Measurements from ENCODE around the gene IL24.
A peak's percentile ranks its signal among the peaks of the same experiment; 100 is the strongest.
"Not testable (repeated sequence)": the region's sequence is repeated elsewhere in the genome, so short reads cannot be mapped to it uniquely, and the experiment has no call there.

IL24 gene

GRCh38 chr1:206897175-206897574 lies at the start of gene IL24:
TSS of gene IL24 (plus strand) at chr1:206897443. CDS start at chr1:206897833, 390 bp downstream.
- no peak within 1 kb of the TSS for H3K4me3 ChIP-seq (ENCODE audit: low read depth, low read length)
- DNase-seq (ENCODE audit: low read depth) = no peak

GRCh38 chr1:206847946-206848345 lies 49.3 kb upstream of the IL24 start:
- DNase-seq (ENCODE audit: low read depth) = no peak
- H3K4me3 ChIP-seq (ENCODE audit: low read depth, low read length) = no peak overlapping the region

- no peak for DNase-seq (ENCODE audit: low read depth)
These were observed 46.8 kb upstream of the IL24 start for GRCh38 chr1:206850401-206850800.

GRCh38 chr1:206851341-206852010 lies 45.8 kb upstream of the IL24 start:
- DNase-seq (ENCODE audit: low read depth) = peak; percentile 68
- H3K4me3 ChIP-seq (ENCODE audit: low read depth, low read length) = no peak overlapping the region

More at GRCh38 chr1:206850401-206850800, 46.8 kb upstream of the IL24 start:
- H3K4me3 ChIP-seq (ENCODE audit: low read depth, low read length) = no peak overlapping the region

- DNase-seq (ENCODE audit: low read depth); H3K4me3 ChIP-seq (ENCODE audit: low read depth, low read length): not testable (repeated sequence)
These were observed 44.6 kb upstream of the IL24 start for GRCh38 chr1:206852662-206853061.

- not testable (repeated sequence) for H3K4me3 ChIP-seq (ENCODE audit: low read depth, low read length); DNase-seq (ENCODE audit: low read depth)
These were observed 43.5 kb upstream of the IL24 start for GRCh38 chr1:206853696-206854095.

GRCh38 chr1:206854401-206855129 lies 42.7 kb upstream of the IL24 start:
- H3K4me3 ChIP-seq (ENCODE audit: low read depth, low read length) = no peak overlapping the region
- DNase-seq (ENCODE audit: low read depth) = no peak

- no peak for DNase-seq (ENCODE audit: low read depth)
- H3K4me3 ChIP-seq (ENCODE audit: low read depth, low read length) = no peak overlapping the region
These were observed 41.4 kb upstream of the IL24 start for GRCh38 chr1:206855859-206856258.

- DNase-seq (ENCODE audit: low read depth) = no peak
- no peak overlapping the region for H3K4me3 ChIP-seq (ENCODE audit: low read depth, low read length)
These were observed 40.4 kb upstream of the IL24 start for GRCh38 chr1:206856674-206857464.

GRCh38 chr1:206859082-206859521 lies 38.1 kb upstream of the IL24 start:
- no peak for DNase-seq (ENCODE audit: low read depth)
- no peak overlapping the region for H3K4me3 ChIP-seq (ENCODE audit: low read depth, low read length)

- no peak for DNase-seq (ENCODE audit: low read depth)
These were observed 37.1 kb upstream of the IL24 start for GRCh38 chr1:206860165-206860564.

GRCh38 chr1:206863266-206863665 lies 34.0 kb upstream of the IL24 start:
- no peak overlapping the region for H3K4me3 ChIP-seq (ENCODE audit: low read depth, low read length)
- DNase-seq (ENCODE audit: low read depth) = no peak

More at GRCh38 chr1:206860165-206860564, 37.1 kb upstream of the IL24 start:
- no peak overlapping the region for H3K4me3 ChIP-seq (ENCODE audit: low read depth, low read length)

GRCh38 chr1:206864939-206865671 lies 32.1 kb upstream of the IL24 start, which contains the start of gene IL20:
TSS of gene IL20 (plus strand) at chr1:206865623. CDS start at chr1:206865853, 230 bp downstream.
- peak; percentile 56 for DNase-seq (ENCODE audit: low read depth)
- H3K4me3 ChIP-seq (ENCODE audit: low read depth, low read length) = no peak within 1 kb of the TSS

GRCh38 chr1:206866062-206866461 lies 31.2 kb upstream of the IL24 start:
- no peak overlapping the region for H3K4me3 ChIP-seq (ENCODE audit: low read depth, low read length)
- no peak for DNase-seq (ENCODE audit: low read depth)

GRCh38 chr1:206867239-206867638 lies 30.0 kb upstream of the IL24 start:
- no peak for DNase-seq (ENCODE audit: low read depth)
- no peak overlapping the region for H3K4me3 ChIP-seq (ENCODE audit: low read depth, low read length)

GRCh38 chr1:206867716-206868115 lies 29.5 kb upstream of the IL24 start:
- no peak overlapping the region for H3K4me3 ChIP-seq (ENCODE audit: low read depth, low read length)
- DNase-seq (ENCODE audit: low read depth) = no peak

- no peak for DNase-seq (ENCODE audit: low read depth)
These were observed 29.0 kb upstream of the IL24 start for GRCh38 chr1:206868264-206868663.

GRCh38 chr1:206872139-206872538 lies 25.1 kb upstream of the IL24 start:
- H3K4me3 ChIP-seq (ENCODE audit: low read depth, low read length) = no peak overlapping the region
- no peak for DNase-seq (ENCODE audit: low read depth)

More at GRCh38 chr1:206868264-206868663, 29.0 kb upstream of the IL24 start:
- no peak overlapping the region for H3K4me3 ChIP-seq (ENCODE audit: low read depth, low read length)

GRCh38 chr1:206873603-206874188 lies 23.5 kb upstream of the IL24 start:
- no peak for DNase-seq (ENCODE audit: low read depth)
- no peak overlapping the region for H3K4me3 ChIP-seq (ENCODE audit: low read depth, low read length)

Measured in skeletal muscle cell (primary cell).